ENCODE data around the gene POFUT1.

POFUT1 gene

GRCh38 chr20:32285082-32285620, 77.5 kb downstream of the POFUT1 start:
- peak; percentile 34 for DNase-seq

DNA sequence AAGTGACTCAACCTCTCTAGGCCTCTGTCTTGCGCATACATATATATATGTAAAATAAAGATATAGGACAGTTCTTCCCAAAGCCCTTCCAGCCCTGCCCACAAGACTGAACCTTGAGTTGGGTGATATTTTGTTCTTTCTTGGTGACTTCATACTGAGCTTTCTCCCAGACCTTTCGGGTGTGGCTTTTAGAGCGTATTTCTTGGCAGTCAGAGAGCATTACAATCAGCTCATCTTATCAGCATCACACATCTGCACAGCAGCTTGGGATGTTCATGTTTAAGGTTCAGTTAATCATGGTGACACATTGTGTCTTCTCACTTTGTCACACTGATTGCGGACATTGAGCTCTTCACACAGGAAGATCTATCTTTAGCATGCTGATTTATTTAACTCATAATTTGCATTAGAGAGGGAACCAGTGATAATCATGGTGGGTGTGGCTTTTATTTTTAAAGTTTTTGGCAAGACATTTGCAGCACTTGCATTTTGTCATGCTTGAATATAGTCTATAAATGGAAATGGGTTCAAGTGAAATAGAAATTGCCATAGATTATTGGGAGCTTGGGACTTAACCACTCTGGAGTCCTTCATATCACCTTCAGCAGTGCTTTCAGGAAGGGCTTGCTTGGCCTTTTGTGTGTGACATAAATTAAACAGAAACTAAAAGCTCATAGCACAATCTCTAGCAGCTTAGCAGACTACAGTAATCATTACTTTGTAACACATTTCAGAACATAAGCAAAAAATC, 78.1 kb downstream of the POFUT1 start:
- peak; percentile 65 for DNase-seq

DNA sequence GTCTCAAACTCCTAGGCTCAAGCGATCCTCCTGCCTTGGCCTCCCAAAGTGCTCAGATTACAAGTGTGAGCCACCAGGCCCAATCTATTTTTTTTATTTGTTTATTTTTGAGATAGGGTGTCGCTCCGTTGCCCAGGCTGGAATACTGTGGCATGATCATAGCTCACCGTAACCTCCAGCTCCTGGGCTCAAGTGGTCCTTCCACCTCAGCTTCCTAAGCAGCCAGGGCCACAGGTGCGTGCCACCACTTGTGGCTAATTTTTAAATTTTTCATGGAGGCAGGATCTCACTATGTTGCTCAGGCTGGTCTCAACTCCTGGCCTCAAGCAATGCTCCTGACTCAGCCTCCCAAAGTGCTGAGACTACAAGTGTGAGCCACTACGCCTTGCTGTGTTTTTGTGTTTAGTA, 79.6 kb downstream of the POFUT1 start:
- no peak for DNase-seq

Measured in stimulated activated CD4-positive, alpha-beta T cell treated with anti-CD3 and anti-CD28 coated beads, Interleukin-15, amount 100 ng/mL, for 24 hours (primary cell).